Astrocyte (in vitro differentiated cells and primary cell): ENCODE measurements around the gene PPP2R5C.

Experiments
- CTCF ChIP-seq: IDR thresholded peaks from 2 replicates; pipeline ENCODE4 v1.5.1; 2011; ENCODE audit warnings: low read depth, mild to moderate bottlenecking, inconsistent platforms, low read length, moderate library complexity; ENCODE audit not compliant: insufficient read depth
- EZH2 ChIP-seq: IDR thresholded peaks from 2 replicates; pipeline ENCODE4 v1.6.1; 2012; ENCODE audit warnings: mild to moderate bottlenecking, low read length, inconsistent platforms; ENCODE audit not compliant: insufficient read depth

GRCh38 chr14:101915871-101916815 is 154.6 kb downstream of the PPP2R5C start:
- TF ChIP-seq CTCF (no peak), EZH2 (no peak)
